Type B pancreatic cell (in vitro differentiated cells): ENCODE measurements around the gene FERMT3. TPM values are rescaled to one million over a fixed set of nuclear protein-coding genes. Genes with fewer than 3 reads are reported as not detected.

Source experiments
- DNase-seq: peaks from one replicate; pipeline ENCODE4 v3.0.0; 2021; ENCODE audit warnings: mixed read lengths; ENCODE audit not compliant: unreplicated experiment; ENCODE audit errors: extremely low spot score
- H3K27ac Mint-ChIP-seq: 2 replicates; pipeline ENCODE4 v1.8.0; 2021; ENCODE audit warnings: mild to moderate bottlenecking, mixed read lengths
- H3K27me3 Mint-ChIP-seq: 2 replicates; pipeline ENCODE4 v1.8.0; 2021; ENCODE audit warnings: mixed read lengths
- H3K36me3 Mint-ChIP-seq: 2 replicates; pipeline ENCODE4 v1.8.0; 2021; ENCODE audit warnings: mixed read lengths
- H3K4me1 Mint-ChIP-seq: one replicate; pipeline ENCODE4 v1.8.0; 2021; ENCODE audit warnings: mixed read lengths; ENCODE audit not compliant: unreplicated experiment
- H3K4me3 Mint-ChIP-seq: 2 replicates; pipeline ENCODE4 v1.8.0; 2021; ENCODE audit warnings: mild to moderate bottlenecking, mixed read lengths
- H3K9me3 Mint-ChIP-seq: 2 replicates; pipeline ENCODE4 v1.8.0; 2021; ENCODE audit warnings: mixed read lengths
- total RNA-seq: library from RNA; stranded (reverse); gene quantifications from 2 replicates; pipeline ENCODE4 v1.2.1, GENCODE V29; 2021; ENCODE audit warnings: low replicate concordance
- TF ChIP-seq, protein P1 (sequence below): fragments of 200-600 bp; sonication (generic); conservative IDR thresholded peaks from 2 replicates; pipeline ENCODE4 v1.5.0; 2021; ENCODE audit warnings: antibody characterized with exemption, mild to moderate bottlenecking

The FERMT3 gene
- total RNA-seq, 1 donor from 2014 or later: 3.5 TPM

DNA sequence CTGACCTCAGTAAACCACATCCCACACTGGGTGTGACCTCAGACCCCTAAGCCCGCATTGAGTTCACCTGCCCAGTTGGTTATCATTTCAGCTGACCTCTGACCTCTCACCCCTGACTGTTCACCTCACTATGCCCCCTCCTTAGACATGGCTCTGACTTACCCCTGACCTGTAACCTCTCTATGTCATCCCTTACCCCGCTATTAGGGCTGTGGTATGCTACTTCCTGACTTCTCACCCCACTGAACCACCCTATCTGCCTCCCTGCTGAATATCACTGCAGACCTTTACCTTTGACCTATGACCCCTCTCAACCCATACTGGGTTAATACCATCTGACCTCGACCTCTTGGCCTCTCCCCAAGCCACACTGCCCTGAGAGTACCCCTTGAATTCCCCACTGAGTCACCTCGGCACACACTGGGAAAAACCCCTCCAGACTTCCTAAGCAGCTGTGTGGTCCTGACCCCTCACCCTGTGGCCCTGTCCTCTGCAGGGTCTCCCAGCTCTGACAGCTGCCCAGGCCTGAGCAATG lies 53.1 kb downstream of the FERMT3 start:
- H3K27ac Mint-ChIP-seq: no peak overlapping the region

DNA sequence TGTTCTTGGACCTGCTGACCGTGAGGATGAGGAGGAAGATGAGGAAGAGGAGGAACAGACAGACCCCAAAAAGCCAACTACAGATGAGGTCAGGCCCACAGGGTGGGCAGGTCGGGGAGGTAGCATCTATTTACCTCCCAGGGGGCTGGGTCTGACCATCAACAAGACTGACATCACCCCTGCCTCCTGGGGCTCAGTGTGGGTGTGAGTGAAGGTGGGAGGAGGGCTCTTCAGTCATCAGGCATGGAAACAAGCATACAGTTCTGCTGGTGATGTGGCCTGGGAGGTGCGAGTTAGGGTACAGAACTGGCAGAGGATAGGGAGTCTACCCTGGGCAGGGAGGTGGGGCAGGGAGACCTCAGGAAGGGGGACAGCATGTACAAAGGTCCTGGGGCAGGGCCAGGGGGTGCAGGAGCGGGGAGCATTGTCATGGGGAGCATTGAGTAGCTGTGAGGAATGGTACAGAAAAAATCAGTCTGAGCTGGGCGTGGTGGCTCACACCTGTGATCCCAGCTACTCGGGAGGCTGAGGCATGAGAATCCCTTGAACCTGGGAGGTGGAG lies 53.7 kb downstream of the FERMT3 start:
- Mint-ChIP-seq H3K27ac (no peak overlapping the region), H3K9me3 (no peaks in the 10 kb centered on the region), H3K27me3 (no peaks in the 10 kb centered on the region), H3K4me1 (no peaks in the 10 kb centered on the region), H3K36me3 (peaks cover 11% of the 10 kb centered on the region), H3K4me3 (no peak overlapping the region)
- no peak for DNase-seq
- TF ChIP-seq, protein P1, sequence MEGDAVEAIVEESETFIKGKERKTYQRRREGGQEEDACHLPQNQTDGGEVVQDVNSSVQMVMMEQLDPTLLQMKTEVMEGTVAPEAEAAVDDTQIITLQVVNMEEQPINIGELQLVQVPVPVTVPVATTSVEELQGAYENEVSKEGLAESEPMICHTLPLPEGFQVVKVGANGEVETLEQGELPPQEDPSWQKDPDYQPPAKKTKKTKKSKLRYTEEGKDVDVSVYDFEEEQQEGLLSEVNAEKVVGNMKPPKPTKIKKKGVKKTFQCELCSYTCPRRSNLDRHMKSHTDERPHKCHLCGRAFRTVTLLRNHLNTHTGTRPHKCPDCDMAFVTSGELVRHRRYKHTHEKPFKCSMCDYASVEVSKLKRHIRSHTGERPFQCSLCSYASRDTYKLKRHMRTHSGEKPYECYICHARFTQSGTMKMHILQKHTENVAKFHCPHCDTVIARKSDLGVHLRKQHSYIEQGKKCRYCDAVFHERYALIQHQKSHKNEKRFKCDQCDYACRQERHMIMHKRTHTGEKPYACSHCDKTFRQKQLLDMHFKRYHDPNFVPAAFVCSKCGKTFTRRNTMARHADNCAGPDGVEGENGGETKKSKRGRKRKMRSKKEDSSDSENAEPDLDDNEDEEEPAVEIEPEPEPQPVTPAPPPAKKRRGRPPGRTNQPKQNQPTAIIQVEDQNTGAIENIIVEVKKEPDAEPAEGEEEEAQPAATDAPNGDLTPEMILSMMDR: no peak

More for the DNA sequence above, 53.1 kb downstream of the FERMT3 start:
- no peak for DNase-seq
- TF ChIP-seq, protein P1: no peak
- peaks cover 11% of the 10 kb centered on the region for H3K36me3 Mint-ChIP-seq
- no peaks in the 10 kb centered on the region for H3K27me3 Mint-ChIP-seq
- no peaks in the 10 kb centered on the region for H3K4me1 Mint-ChIP-seq
- H3K9me3 Mint-ChIP-seq: no peaks in the 10 kb centered on the region
- no peak overlapping the region for H3K4me3 Mint-ChIP-seq

DNA sequence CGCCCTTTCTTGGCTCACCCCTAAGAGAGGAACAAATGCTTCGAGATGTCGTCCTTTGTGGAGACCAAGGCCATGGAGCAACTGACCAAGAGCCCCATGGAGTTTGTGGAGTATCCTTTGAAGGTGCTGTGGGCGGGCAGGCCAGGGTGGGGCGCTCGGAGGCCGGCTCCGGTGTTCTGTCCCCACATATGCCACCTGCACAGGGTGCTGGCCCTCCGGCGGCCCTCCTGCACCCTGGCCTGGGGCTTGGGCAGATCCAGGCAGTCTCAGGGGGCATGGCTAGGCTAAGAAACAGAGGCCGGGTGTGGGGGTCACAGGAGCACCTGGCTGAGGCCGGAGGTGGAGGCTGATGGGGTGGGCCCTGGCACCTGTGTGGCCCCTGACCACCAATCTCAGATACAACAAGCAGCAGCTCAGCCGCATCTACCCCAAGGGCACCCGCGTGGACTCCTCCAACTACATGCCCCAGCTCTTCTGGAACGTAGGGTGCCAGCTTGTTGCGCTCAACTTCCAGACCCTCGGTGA lies 55.1 kb downstream of the FERMT3 start:
- Mint-ChIP-seq H3K4me1 (no peaks in the 10 kb centered on the region), H3K4me3 (no peak overlapping the region), H3K27ac (no peak overlapping the region), H3K27me3 (no peaks in the 10 kb centered on the region), H3K36me3 (peaks cover 11% of the 10 kb centered on the region), H3K9me3 (no peaks in the 10 kb centered on the region)
- TF ChIP-seq, protein P1: no peak
- DNase-seq: no peak

DNA sequence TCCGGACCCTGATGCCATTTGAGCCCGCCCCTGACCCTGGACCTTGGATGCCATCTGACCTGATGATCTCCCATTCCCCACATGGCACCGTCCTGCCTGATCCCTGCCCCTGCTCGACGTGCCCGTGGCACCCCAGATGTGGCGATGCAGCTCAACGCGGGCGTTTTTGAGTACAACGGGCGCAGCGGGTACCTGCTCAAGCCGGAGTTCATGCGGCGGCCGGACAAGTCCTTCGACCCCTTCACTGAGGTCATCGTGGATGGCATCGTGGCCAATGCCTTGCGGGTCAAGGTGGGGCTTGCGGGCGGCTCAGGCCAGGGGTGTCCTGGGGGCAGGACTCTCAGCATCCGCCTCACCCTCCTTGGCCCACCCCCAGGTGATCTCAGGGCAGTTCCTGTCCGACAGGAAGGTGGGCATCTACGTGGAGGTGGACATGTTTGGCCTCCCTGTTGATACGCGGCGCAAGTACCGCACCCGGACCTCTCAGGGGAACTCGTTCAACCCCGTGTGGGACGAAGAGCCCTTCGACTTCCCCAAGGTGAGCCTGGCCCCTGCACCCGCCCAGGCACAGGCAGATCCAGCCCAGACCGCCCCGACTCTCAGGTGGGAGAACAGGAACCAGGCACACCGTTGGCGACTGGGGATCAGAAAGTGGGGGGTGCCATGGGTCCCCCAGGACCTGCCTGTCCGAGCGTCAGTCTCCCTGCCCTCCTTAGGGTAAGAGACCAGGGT lies 55.9 kb downstream of the FERMT3 start:
- TF ChIP-seq, protein P1: no peak
- Mint-ChIP-seq H3K4me1 (no peaks in the 10 kb centered on the region), H3K27ac (no peak overlapping the region)

DNA sequence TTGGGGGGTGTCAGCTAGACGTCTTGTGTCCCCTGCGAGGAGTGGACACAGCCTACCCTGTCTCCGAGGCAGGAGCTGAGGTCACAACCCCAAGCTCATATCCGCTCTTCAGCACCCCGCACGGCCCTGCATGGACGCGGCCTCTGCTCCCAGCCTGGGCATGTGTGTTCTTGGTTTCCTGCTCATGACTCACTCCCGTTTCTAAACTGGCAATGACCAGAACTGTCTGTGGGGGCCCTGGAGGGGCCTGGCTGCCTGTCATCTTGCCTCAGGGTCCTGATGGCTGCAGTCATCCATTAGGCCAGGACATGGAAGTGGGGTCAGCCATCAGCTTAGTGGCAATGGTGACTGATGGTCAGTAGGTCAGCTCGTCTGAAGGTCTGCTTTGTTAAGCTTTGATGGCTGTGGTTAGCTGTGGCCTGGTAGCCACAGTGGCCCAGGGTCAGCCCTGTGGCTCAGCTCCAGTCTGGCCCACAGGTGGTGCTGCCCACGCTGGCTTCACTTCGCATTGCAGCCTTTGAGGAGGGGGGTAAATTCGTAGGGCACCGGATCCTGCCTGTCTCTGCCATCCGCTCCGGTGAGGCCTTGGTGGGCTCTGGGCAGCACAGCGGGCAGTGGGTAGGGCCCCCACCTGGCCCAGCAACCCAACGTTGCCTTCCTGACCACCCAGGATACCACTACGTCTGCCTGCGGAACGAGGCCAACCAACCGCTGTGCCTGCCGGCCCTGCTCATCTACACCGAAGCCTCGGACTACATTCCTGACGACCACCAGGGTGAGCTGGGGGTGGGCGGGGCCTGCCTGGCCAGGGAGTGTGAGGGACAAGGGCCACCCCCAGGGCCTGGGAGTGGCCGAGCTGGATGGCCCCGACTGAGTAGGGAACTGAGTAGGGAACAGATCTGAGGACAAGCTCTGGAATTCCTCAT lies 56.8 kb downstream of the FERMT3 start:
- Mint-ChIP-seq H3K36me3 (peaks cover 11% of the 10 kb centered on the region), H3K27ac (no peak overlapping the region), H3K4me1 (peaks cover 4% of the 10 kb centered on the region), H3K27me3 (no peaks in the 10 kb centered on the region), H3K9me3 (no peaks in the 10 kb centered on the region), H3K4me3 (no peak overlapping the region)
- DNase-seq: no peak
- TF ChIP-seq, protein P1: no peak

More for the DNA sequence above, 55.9 kb downstream of the FERMT3 start:
- H3K9me3 Mint-ChIP-seq: no peaks in the 10 kb centered on the region
- H3K36me3 Mint-ChIP-seq: peaks cover 11% of the 10 kb centered on the region
- DNase-seq: no peak
- H3K4me3 Mint-ChIP-seq: no peak overlapping the region
- H3K27me3 Mint-ChIP-seq: no peaks in the 10 kb centered on the region
